Measurements from ENCODE around the gene ZPLD1. TPM values are rescaled to one million over a fixed set of nuclear protein-coding genes. Genes with fewer than 3 reads are reported as not detected.

Gene ZPLD1
- total RNA-seq, 2 experiments from 2014 or later, result not detected

DNA sequence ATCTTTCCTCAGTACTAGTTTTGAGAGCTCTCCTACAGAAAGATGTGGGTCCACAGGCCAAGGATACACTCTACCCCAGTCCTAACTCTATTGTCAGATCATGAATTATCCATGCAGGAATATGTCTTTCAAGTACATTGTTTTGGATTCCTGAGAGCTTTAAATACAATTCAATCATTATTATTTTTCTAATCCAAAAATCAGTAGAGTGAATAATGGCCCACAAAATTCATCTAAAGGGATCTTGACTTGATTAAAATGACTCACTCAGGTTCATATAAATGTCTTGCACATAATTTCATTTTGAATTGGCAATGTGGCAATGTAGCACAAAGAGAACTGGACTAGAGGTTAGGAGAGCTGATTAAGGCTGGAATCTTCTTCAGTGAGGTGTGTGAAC, 93.9 kb downstream of the ZPLD1 start:
- peaks cover 1% of the 10 kb centered on the region for H3K4me1 Mint-ChIP-seq
- no peak overlapping the region for H3K4me3 Mint-ChIP-seq
- H3K27ac Mint-ChIP-seq, result no peak overlapping the region
- H3K27me3 Mint-ChIP-seq, result peaks cover under 1% of the 10 kb centered on the region
- no peaks in the 10 kb centered on the region for H3K36me3 Mint-ChIP-seq
- no peaks in the 10 kb centered on the region for H3K9me3 Mint-ChIP-seq
- no peak for DNase-seq
